SK-N-SH treated with all-trans-retinoic acid at 6 μM for 48 hours (cell line): ENCODE measurements around the gene MARCOL.

Source experiments
- GLIS3 ChIP-seq: fragments of 250-450 bp; sonication (Bioruptor Pico); IDR thresholded peaks from 2 replicates; pipeline ENCODE4 v1.5.0; 2020; ENCODE audit warnings: mild to moderate bottlenecking, moderate library complexity
- PPARA ChIP-seq: fragments of 250-450 bp; sonication (Bioruptor Pico); IDR thresholded peaks from 2 replicates; pipeline ENCODE4 v1.5.0; 2020; ENCODE audit warnings: mild to moderate bottlenecking, borderline replicate concordance
- SNAI2 ChIP-seq: fragments of 250-450 bp; sonication (Bioruptor Pico); IDR thresholded peaks from 2 replicates; pipeline ENCODE4 v1.5.0; 2020; ENCODE audit warnings: mild to moderate bottlenecking, moderate library complexity
- ZC3H10 ChIP-seq: fragments of 250-450 bp; sonication (Bioruptor Pico); IDR thresholded peaks from 2 replicates; pipeline ENCODE4 v1.5.1; 2021; ENCODE audit warnings: mild to moderate bottlenecking, moderate library complexity
- ZFP3 ChIP-seq: fragments of 250-450 bp; sonication (Bioruptor Pico); IDR thresholded peaks from 2 replicates; pipeline ENCODE4 v1.5.0; 2020; ENCODE audit warnings: mild to moderate bottlenecking, moderate library complexity
- ZNF70 ChIP-seq: fragments of 450-650 bp; formaldehyde crosslinking; IDR thresholded peaks from 2 replicates; pipeline ENCODE4 v1.5.0; 2020; ENCODE audit warnings: mild to moderate bottlenecking, moderate library complexity
- ZNF8 ChIP-seq: fragments of 450-650 bp; formaldehyde crosslinking; IDR thresholded peaks from 2 replicates; pipeline ENCODE4 v1.5.0; 2020; ENCODE audit warnings: mild to moderate bottlenecking, moderate library complexity
- TF ChIP-seq, protein P1 (sequence below): fragments of 250-450 bp; sonication (Bioruptor Pico); IDR thresholded peaks from 2 replicates; pipeline ENCODE4 v1.5.1; 2021; ENCODE audit warnings: mild to moderate bottlenecking, moderate library complexity
- TF ChIP-seq, protein P2 (sequence below): fragments of 250-450 bp; sonication (Bioruptor Pico); IDR thresholded peaks from 2 replicates; pipeline ENCODE4 v1.5.0; 2020; ENCODE audit warnings: mild to moderate bottlenecking, moderate library complexity
- TF ChIP-seq, protein P3 (sequence below): fragments of 250-450 bp; sonication (Bioruptor Pico); IDR thresholded peaks from 2 replicates; pipeline ENCODE4 v1.8.0; 2020; ENCODE audit warnings: mild to moderate bottlenecking, moderate library complexity, borderline replicate concordance

The MARCOL gene

DNA sequence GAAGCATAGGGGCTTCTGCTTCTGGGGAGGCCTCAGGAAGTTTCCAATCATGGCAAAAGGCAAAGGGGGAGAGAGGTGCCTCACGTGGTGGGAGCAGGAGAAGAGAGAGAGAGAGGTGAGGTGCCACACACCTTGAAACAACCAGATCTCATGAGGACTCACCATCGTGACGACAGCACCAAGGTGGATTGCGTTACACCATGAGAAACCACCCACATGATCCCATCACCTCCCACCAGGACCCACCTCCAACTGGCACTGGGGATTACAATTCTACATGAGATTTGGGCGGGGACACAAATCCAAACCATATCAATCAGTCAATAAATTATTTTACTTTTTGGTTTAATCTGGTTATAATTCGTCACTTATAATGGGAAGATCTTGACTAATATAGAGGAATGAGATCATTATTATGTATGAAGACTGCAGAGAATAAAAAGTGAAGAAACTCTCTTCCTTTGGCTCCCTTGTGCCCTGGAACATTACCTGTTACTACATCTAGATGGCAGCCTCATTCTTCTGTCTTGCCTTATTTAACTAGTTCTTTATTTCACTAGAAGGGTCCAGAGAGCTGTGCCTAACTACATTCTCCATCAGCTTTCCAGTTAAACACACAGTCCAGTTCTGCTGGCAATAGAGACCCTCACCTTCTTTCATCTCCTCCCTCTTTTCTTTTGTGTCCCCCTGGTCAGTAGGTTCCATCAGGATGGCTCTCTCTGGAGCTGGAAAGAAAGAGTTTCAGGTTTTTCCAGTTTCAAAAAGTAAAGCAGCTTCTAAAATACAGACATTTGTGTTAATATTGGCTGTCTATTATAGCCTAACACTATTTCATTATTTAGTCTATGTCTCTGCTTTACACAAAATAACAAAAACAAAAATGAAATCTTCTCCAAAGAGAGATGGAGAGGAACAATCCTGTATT, 52.2 kb downstream of the MARCOL start (continued):
- TF ChIP-seq, protein P1, sequence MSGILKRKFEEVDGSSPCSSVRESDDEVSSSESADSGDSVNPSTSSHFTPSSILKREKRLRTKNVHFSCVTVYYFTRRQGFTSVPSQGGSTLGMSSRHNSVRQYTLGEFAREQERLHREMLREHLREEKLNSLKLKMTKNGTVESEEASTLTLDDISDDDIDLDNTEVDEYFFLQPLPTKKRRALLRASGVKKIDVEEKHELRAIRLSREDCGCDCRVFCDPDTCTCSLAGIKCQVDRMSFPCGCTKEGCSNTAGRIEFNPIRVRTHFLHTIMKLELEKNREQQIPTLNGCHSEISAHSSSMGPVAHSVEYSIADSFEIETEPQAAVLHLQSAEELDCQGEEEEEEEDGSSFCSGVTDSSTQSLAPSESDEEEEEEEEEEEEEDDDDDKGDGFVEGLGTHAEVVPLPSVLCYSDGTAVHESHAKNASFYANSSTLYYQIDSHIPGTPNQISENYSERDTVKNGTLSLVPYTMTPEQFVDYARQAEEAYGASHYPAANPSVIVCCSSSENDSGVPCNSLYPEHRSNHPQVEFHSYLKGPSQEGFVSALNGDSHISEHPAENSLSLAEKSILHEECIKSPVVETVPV (CRISPR knock-in tag): no peak
- TF ChIP-seq, protein P2, sequence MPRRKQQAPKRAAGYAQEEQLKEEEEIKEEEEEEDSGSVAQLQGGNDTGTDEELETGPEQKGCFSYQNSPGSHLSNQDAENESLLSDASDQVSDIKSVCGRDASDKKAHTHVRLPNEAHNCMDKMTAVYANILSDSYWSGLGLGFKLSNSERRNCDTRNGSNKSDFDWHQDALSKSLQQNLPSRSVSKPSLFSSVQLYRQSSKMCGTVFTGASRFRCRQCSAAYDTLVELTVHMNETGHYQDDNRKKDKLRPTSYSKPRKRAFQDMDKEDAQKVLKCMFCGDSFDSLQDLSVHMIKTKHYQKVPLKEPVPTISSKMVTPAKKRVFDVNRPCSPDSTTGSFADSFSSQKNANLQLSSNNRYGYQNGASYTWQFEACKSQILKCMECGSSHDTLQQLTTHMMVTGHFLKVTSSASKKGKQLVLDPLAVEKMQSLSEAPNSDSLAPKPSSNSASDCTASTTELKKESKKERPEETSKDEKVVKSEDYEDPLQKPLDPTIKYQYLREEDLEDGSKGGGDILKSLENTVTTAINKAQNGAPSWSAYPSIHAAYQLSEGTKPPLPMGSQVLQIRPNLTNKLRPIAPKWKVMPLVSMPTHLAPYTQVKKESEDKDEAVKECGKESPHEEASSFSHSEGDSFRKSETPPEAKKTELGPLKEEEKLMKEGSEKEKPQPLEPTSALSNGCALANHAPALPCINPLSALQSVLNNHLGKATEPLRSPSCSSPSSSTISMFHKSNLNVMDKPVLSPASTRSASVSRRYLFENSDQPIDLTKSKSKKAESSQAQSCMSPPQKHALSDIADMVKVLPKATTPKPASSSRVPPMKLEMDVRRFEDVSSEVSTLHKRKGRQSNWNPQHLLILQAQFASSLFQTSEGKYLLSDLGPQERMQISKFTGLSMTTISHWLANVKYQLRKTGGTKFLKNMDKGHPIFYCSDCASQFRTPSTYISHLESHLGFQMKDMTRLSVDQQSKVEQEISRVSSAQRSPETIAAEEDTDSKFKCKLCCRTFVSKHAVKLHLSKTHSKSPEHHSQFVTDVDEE (CRISPR knock-in tag): no peak
- no peak for TF ChIP-seq SNAI2 (CRISPR knock-in tag)
- TF ChIP-seq GLIS3: no peak
- no peak for TF ChIP-seq ZNF8
- TF ChIP-seq ZNF70 (CRISPR knock-in tag): no peak
- TF ChIP-seq ZFP3 (CRISPR knock-in tag): no peak
- TF ChIP-seq, protein P3, sequence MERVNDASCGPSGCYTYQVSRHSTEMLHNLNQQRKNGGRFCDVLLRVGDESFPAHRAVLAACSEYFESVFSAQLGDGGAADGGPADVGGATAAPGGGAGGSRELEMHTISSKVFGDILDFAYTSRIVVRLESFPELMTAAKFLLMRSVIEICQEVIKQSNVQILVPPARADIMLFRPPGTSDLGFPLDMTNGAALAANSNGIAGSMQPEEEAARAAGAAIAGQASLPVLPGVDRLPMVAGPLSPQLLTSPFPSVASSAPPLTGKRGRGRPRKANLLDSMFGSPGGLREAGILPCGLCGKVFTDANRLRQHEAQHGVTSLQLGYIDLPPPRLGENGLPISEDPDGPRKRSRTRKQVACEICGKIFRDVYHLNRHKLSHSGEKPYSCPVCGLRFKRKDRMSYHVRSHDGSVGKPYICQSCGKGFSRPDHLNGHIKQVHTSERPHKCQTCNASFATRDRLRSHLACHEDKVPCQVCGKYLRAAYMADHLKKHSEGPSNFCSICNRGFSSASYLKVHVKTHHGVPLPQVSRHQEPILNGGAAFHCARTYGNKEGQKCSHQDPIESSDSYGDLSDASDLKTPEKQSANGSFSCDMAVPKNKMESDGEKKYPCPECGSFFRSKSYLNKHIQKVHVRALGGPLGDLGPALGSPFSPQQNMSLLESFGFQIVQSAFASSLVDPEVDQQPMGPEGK (CRISPR knock-in tag): no peak
- TF ChIP-seq ZC3H10 (CRISPR knock-in tag): no peak
- TF ChIP-seq PPARA (CRISPR knock-in tag): no peak
